HG02840 (cell line): Measurements from ENCODE around the gene EVI5L.

Experiments
- ATAC-seq: cut with Tn5 transposase; IDR thresholded peaks from one replicate; pipeline ENCODE4 v1.9.1; 2021; ENCODE audit warnings: mild to moderate bottlenecking, moderate library complexity, moderate number of reproducible peaks; ENCODE audit not compliant: unreplicated experiment, low FRiP score

Gene EVI5L

DNA sequence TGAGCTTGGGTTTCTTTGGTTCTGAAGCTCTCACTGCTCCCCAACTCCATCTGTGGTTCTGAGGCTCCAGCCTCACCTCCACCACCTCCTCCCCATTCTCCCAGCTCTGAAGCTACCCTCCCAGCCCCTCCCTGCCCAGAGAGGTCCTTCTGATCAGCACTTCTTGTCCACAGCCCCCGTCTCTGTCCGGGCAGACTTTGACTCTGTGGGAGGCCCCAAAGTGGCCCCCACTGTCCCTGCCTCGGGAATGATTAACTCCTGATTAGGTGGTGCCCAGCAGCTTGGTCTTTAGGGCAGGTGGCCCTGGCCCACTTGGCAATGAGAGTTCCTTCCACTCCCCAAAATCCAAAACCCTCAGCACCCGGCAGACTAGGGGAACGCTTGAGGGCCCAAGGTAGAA is 14.4 kb downstream of the EVI5L start:
- ATAC-seq: no peak

DNA sequence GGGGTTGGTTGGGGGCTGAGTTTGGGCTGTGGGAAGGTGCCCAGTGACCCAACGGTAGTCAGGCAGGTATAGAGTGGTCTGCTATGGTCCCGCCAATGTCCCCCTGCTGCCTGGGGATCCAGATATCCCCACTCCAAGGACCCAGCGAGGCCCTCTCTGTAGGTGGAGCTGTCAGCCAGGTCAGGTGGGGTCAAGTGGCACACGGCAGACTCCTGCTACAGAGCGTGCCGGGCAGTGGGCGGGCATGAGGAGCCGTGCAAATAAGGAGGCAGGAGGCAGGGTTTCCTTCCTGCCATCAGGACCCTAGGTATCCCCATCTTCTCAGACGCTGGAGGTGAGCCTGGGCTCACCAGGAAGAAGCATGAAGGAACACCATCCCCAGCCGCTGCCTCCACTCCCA is 14.9 kb downstream of the EVI5L start:
- ATAC-seq: no peak

GRCh38 chr19:7845390-7846154 is 15.6 kb downstream of the EVI5L start:
- no peak for ATAC-seq

DNA sequence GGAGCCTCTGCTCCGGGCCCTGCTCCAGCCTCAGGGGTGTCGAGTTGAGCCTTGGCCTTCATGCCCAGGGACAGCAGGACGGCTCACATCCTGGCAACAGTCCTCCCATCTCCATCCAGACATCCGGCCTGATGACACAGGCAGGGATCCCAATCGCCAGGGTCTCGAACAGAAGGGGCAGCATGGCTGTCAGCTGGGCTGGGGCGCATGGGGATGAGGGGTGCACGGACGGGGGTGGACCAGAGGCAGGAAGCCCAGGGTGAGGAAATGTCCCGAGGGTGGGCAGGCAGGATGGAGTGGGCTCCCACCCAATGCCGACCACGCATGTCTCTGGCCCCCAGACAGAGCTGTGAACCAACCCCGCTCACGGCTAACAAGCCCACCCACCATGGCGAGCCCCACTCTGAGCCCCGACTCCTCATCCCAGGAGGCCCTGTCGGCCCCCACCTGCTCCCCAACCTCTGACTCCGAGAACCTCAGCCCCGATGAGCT is 16.2 kb downstream of the EVI5L start:
- ATAC-seq: no peak

- no peak for ATAC-seq
Observed at GRCh38 chr19:7847664-7848063, 17.6 kb downstream of the EVI5L start.

DNA sequence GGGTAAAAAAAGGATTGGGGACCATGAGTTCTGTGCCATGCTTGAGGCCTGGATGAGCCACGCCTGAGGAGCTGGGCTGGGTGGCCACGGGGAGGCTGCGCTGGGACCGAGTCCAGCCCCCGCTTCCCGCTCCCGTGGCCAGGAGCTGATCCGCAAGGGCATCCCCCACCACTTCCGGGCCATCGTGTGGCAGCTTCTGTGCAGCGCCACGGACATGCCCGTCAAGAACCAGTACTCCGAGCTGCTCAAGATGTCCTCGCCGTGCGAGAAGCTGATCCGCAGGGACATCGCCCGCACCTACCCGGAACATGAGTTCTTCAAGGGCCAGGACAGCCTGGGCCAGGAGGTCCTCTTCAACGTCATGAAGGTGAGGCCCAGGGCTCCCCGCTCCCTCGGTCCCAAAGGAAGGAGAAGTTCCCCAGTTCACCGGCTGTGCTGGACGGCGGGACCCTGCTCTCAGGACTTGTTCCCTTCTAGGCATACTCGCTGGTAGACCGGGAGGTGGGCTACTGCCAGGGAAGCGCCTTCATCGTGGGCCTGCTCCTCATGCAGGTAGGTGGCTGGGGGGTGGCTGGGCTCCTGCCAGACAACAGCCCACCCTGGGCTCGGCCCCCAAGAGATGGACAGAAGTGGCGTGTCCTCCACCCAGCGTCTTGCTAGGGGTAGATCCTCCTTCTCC is 18.9 kb downstream of the EVI5L start:
- ATAC-seq: no peak

GRCh38 chr19:7849631-7849999 is 19.6 kb downstream of the EVI5L start:
- no peak for ATAC-seq

DNA sequence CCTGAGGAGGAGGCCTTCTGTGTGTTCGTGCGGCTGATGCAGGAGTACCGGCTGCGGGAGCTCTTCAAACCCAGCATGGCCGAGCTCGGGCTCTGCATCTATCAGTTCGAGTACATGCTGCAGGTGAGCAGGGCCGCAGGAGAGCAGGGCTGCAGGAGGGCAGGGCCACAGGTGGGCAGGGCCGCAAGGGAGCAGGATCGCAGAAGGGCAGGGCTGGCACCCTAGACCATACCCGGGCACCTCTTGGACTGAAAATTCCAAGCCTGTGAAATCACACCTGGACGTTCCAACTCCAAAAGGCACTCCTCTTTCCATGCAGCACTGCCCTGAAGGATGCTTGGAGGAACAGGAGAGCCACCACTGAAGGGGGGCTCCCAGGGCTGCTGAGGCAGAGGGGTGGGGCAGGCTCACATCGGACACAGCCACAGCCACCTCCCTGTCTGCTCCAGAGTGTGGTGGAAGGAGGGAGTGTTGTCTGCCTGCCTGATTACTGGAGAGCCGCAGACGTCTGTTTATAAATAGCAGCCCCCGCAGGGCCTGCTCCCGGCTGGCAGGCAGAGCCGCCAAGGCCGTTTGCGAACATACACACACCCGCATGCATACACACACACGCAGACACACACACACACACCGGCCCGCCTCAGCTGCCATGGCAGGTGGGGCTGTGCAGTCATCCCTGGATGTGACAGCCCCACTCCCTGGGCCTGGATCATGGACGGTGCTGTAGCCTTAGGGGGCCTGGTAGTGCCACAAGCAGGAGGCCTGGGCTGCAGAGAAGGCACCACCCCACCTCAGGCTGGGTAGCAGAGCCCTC is 20.2 kb downstream of the EVI5L start:
- ATAC-seq: no peak

GRCh38 chr19:7850945-7851622 is 21.1 kb downstream of the EVI5L start:
- ATAC-seq: no peak

- no peak for ATAC-seq
Observed at GRCh38 chr19:7851623-7852500, 21.8 kb downstream of the EVI5L start.

- no peak for ATAC-seq
Observed at GRCh38 chr19:7852851-7853769, 23.1 kb downstream of the EVI5L start.

GRCh38 chr19:7853770-7854128 is 23.7 kb downstream of the EVI5L start:
- ATAC-seq: no peak

- ATAC-seq: no peak
Observed at GRCh38 chr19:7855426-7856108, 25.5 kb downstream of the EVI5L start.

GRCh38 chr19:7856109-7856591 is 26.1 kb downstream of the EVI5L start:
- ATAC-seq: no peak

DNA sequence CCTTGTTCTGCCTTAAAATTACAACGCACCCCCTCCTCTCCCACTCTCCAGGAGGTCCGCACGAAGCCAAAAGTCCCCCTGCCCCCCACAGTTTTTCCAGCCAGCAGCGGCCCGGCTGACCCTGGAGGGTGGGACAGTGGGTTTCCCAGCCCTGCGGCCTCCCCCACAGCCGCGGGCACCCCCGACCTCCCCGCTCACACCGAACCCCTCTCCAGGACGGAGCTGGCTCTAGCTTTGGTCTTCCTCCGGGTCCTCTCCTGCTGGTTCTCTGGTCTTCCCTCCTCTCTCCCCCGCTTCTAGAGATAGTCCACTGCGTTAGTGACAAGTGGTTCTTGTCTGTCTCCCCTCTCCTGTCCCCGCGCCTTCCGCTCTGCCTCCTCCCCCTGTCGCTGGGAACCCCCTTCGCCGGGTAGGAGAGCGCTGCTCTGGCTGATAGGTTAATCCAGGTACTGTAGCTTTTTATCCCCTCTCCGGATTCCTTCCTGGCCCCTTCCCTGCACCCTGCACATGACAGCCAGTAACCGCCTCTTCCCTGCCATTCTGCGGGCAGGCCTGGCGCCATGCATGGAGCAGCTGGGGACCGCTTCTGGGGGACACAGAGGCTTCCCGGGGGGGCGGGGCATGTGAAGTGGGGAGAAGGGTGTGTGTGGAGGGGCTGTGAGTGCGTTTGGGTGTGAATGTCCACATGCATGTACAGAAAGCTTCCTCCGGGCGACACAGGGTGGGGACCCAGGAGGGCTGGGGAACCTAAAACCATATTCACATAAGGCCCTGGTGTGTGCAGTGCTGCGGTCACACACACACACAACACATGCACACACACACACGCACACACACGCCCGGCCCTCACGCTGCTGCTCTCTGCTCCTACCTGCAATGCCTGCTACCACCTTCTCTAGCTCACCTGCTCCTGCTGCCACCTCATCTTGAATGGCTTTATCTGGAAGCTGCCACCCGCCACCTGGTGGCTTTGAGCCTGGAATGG is 27.0 kb downstream of the EVI5L start:
- no peak for ATAC-seq

GRCh38 chr19:7857727-7858108 is 27.7 kb downstream of the EVI5L start:
- ATAC-seq: no peak
